Left lung (tissue), 10 donors: Measurements from ENCODE around the gene MAP2K4. TPM values are rescaled to one million over a fixed set of nuclear protein-coding genes. Genes with fewer than 3 reads are reported as not detected.

Source experiments
- ATAC-seq: fragments of 200-7000 bp; cut with Tn5 transposase; one replicate; pipeline ENCODE4 v1.9.1; 2020; ENCODE audit warnings: moderate library complexity
- DNase-seq, 4 donors: peaks; one replicate each; pipeline ENCODE4 v3.0.0-alpha.2; 2013 to 2020
- H3K27ac ChIP-seq, 2 donors: fragments of 200-600 bp; sonication (generic) in 1 of 2; one replicate each; pipeline versions ENCODE4 v1.5.0 to v1.8.0; 2020 to 2021
- H3K27me3 ChIP-seq, 2 donors: fragments of 200-600 bp; sonication (generic) in 1 of 2; one replicate each; pipeline versions ENCODE4 v1.5.0 to v1.8.0; 2020 to 2021
- H3K36me3 ChIP-seq, 2 donors: fragments of 200-600 bp; sonication (generic) in 1 of 2; one replicate each; pipeline versions ENCODE4 v1.5.0 to v1.8.0; 2020 to 2021
- H3K4me1 ChIP-seq, 2 donors: fragments of 200-600 bp; one replicate each; pipeline ENCODE4 v1.8.0; 2021
- H3K4me3 ChIP-seq, 2 donors: fragments of 200-600 bp; sonication (generic) in 1 of 2; one replicate each; pipeline versions ENCODE4 v1.5.0 to v1.8.0; 2020 to 2021; ENCODE audit warnings: mild to moderate bottlenecking in 1 of 2
- H3K9me3 ChIP-seq, 2 donors: fragments of 200-600 bp; sonication (generic) in 1 of 2; one replicate each; pipeline versions ENCODE4 v1.5.0 to v1.8.0; 2020 to 2021
- intact Hi-C, 2 donors: fragments of 100-400 bp; cut with DNase I; formaldehyde crosslinking; loops; one replicate each; pipeline versions ENCODE4 v1.11.2 to v1.14.2; 2022
- polyA plus RNA-seq, 6 donors: library from polyadenylated mRNA; unstranded; fragments of 120-200 nt; gene quantifications; one replicate each; pipeline ENCODE4 v1.2.1, GENCODE V29; 2013; ENCODE audit not compliant: insufficient read length in 6 of 6
- total RNA-seq, 2 donors: library from RNA; stranded (reverse); fragmentation: NEBNext Ultra II Directional; extraction: Animal tissue kit (Norgen Biotek cat#: 25700); gene quantifications; one replicate each; pipeline ENCODE4 v1.2.1, GENCODE V29; 2021
- TF ChIP-seq, protein P1 (sequence below), 2 donors: fragments of 200-600 bp; sonication (generic) in 1 of 2; IDR thresholded peaks; one replicate each; pipeline versions ENCODE4 v1.5.0 to v1.8.0; 2021; ENCODE audit warnings: antibody characterized with exemption in 2 of 2
- donor health status: DM: no; HTN: yes; CAD: no.
- donor health status: DM: no; HTN: no; CAD: no.

MAP2K4 gene
- total and polyA plus RNA-seq, 8 donors: 29.4 to 36.7 (median 34.1) TPM

DNA sequence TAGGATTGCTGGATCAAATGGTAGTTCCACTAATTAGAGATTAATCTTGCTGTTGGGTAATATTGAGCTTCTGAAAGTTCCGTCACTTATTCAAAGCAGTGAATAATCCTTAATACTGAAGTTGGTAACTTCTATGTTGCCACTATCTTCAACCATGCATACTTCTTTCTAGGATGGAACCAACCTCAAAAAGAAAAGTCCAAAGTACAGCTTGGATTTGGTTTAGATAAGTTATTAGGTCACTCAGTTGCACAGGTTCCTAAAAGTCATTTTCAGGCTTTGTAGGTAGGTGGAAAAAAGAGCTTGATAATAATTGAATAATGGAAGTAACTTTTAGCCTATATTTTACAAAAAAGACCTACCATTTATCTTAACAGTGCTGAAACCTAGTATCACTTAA lies 78.7 kb downstream of the MAP2K4 start:
- H3K27me3 ChIP-seq: no peaks in the 10 kb centered on the region
- H3K4me3 ChIP-seq: no peak overlapping the region
- intact Hi-C loops: no loop called here
- DNase-seq (no peak), ATAC-seq (no peak)
- no peak overlapping the region for H3K27ac ChIP-seq
- peaks cover 0 to 12% of the 10 kb centered on the region in 2 donors for H3K36me3 ChIP-seq
- TF ChIP-seq, protein P1, sequence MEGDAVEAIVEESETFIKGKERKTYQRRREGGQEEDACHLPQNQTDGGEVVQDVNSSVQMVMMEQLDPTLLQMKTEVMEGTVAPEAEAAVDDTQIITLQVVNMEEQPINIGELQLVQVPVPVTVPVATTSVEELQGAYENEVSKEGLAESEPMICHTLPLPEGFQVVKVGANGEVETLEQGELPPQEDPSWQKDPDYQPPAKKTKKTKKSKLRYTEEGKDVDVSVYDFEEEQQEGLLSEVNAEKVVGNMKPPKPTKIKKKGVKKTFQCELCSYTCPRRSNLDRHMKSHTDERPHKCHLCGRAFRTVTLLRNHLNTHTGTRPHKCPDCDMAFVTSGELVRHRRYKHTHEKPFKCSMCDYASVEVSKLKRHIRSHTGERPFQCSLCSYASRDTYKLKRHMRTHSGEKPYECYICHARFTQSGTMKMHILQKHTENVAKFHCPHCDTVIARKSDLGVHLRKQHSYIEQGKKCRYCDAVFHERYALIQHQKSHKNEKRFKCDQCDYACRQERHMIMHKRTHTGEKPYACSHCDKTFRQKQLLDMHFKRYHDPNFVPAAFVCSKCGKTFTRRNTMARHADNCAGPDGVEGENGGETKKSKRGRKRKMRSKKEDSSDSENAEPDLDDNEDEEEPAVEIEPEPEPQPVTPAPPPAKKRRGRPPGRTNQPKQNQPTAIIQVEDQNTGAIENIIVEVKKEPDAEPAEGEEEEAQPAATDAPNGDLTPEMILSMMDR (IDR thresholded peaks at IDR 0.05): no peak
- no peaks in the 10 kb centered on the region for H3K9me3 ChIP-seq
- H3K4me1 ChIP-seq: no peaks in the 10 kb centered on the region

DNA sequence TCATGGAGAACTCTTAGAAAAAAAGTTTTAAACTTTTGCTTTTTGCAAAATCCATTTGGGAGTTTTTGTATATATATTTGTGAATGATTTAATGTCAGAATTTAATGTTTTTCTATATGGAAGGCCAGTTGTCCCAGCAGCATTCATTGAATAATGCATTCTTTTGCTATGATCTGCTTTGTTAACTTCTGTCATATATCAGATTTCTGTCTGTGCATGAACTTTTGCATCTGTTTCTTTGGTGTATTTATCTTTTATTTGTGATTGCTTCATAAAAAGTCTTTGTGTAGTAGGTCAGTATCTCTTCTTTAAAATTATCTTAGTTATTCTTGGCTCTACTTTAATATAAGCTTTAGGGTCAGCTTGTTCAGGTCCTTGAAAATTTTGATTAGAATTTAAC lies 84.2 kb downstream of the MAP2K4 start:
- Histone ChIP-seq H3K27ac (no peak overlapping the region), H3K4me3 (no peak overlapping the region), H3K27me3 (no peaks in the 10 kb centered on the region), H3K9me3 (no peaks in the 10 kb centered on the region), H3K4me1 (no peaks in the 10 kb centered on the region), H3K36me3 (peaks cover 0 to 4% of the 10 kb centered on the region in 2 donors)
- intact Hi-C loops: no loop called here
- TF ChIP-seq, protein P1 (IDR thresholded peaks at IDR 0.05): no peak
- no peak for DNase-seq
- ATAC-seq: no peak

DNA sequence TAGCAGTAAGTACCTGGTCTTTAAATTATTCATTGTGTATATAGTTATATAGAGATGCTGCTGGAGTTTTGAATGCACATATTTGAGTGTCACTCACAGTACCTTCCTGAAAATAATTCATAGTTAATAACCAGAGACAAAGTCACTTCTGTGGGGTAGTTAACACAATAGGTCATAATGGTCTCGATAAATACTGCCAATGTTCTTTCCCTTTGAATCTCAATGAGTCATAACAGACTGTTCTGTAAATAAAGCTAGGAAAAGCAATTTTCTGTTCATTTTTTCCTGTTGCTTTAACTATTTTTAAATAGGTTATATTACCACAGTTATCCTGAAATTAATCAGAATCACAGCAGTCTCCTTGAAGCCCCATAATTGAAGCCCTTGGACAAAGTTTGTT lies 87.2 kb downstream of the MAP2K4 start:
- intact Hi-C loops: no loop called here
- TF ChIP-seq, protein P1 (IDR thresholded peaks at IDR 0.05): no peak
- Histone ChIP-seq H3K9me3 (no peaks in the 10 kb centered on the region), H3K4me1 (no peaks in the 10 kb centered on the region), H3K27me3 (no peaks in the 10 kb centered on the region), H3K36me3 (peaks cover 0 to 18% of the 10 kb centered on the region in 2 donors), H3K4me3 (no peak overlapping the region), H3K27ac (no peak overlapping the region)
- no peak for ATAC-seq
- no peak for DNase-seq

DNA sequence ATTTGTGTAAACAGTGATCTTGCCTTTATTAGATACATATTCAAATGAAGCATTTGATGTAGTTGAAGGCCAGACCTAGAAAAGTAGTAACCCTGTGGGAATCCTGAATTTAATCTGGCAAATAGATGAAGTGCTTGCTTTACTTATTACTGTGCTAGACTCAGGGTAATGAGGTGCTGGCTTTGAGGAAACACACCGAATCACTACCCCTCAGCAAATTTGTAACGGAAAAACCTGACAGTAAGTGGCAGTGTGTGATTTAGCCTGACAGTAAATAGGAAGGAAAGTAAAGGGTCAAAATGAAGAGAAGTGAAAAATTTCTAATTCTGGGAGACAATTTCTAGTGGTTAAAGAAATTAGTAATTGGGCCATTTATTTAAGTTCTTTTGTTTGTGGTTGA lies 90.2 kb downstream of the MAP2K4 start:
- intact Hi-C loops: no loop called here
- Histone ChIP-seq H3K27ac (no peak overlapping the region), H3K27me3 (no peaks in the 10 kb centered on the region), H3K4me3 (no peak overlapping the region), H3K9me3 (no peaks in the 10 kb centered on the region), H3K4me1 (no peaks in the 10 kb centered on the region), H3K36me3 (peaks cover 0 to 48% of the 10 kb centered on the region in 2 donors)
- TF ChIP-seq, protein P1 (IDR thresholded peaks at IDR 0.05): no peak
- no peak for ATAC-seq
- DNase-seq: peak in 2 of 4 donors; percentile 3 to 6

DNA sequence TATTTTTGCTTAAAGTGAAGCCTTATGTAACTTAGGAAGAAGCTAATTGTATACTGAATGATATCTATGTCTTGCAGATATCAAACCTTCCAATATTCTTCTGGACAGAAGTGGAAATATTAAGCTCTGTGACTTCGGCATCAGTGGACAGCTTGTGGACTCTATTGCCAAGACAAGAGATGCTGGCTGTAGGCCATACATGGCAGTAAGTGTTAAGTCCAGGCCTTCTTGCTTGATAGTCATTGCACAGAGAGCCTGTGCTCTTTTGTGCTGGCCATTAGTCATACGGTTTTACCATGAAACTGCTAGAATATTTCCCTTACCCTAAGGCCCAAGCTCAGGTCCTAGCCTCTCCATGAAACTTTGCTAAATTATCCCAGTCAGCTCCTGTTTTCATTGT lies 92.5 kb downstream of the MAP2K4 start:
- DNase-seq: no peak
- Histone ChIP-seq H3K4me3 (no peak overlapping the region), H3K27ac (no peak overlapping the region), H3K4me1 (no peaks in the 10 kb centered on the region), H3K9me3 (no peaks in the 10 kb centered on the region), H3K36me3 (peaks cover 0 to 69% of the 10 kb centered on the region in 2 donors), H3K27me3 (no peaks in the 10 kb centered on the region)
- intact Hi-C loops: no loop called here
- no peak for ATAC-seq
- TF ChIP-seq, protein P1 (IDR thresholded peaks at IDR 0.05): no peak
